ENCODE data around the gene PARK7.
A peak's percentile ranks its signal among the peaks of the same experiment; 100 is the strongest.

The PARK7 gene

GRCh38 chr1:8028571-8028910, 67.0 kb downstream of the PARK7 start:
- Histone ChIP-seq H3K9me3 (ENCODE audit: severe bottlenecking) (no peaks in the 10 kb centered on the region), H3K27ac (no peak overlapping the region), H3K36me3 (no peaks in the 10 kb centered on the region), H3K27me3 (ENCODE audit: insufficient read depth, low read depth, severe bottlenecking) (no peaks in the 10 kb centered on the region), H3K4me3 (ENCODE audit: low read depth, low read length) (no peak overlapping the region)
- no peak for DNase-seq
- TF ChIP-seq, protein P1, sequence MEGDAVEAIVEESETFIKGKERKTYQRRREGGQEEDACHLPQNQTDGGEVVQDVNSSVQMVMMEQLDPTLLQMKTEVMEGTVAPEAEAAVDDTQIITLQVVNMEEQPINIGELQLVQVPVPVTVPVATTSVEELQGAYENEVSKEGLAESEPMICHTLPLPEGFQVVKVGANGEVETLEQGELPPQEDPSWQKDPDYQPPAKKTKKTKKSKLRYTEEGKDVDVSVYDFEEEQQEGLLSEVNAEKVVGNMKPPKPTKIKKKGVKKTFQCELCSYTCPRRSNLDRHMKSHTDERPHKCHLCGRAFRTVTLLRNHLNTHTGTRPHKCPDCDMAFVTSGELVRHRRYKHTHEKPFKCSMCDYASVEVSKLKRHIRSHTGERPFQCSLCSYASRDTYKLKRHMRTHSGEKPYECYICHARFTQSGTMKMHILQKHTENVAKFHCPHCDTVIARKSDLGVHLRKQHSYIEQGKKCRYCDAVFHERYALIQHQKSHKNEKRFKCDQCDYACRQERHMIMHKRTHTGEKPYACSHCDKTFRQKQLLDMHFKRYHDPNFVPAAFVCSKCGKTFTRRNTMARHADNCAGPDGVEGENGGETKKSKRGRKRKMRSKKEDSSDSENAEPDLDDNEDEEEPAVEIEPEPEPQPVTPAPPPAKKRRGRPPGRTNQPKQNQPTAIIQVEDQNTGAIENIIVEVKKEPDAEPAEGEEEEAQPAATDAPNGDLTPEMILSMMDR (IDR thresholded peaks at IDR 0.05; ENCODE audit: low read depth, low read length), result no peak

GRCh38 chr1:8031176-8031785, 69.8 kb downstream of the PARK7 start:
- no peak overlapping the region for H3K4me3 ChIP-seq (ENCODE audit: low read depth, low read length)
- H3K9me3 ChIP-seq (ENCODE audit: severe bottlenecking), result no peaks in the 10 kb centered on the region
- no peaks in the 10 kb centered on the region for H3K36me3 ChIP-seq
- DNase-seq, result no peak
- TF ChIP-seq, protein P1 (IDR thresholded peaks at IDR 0.05; ENCODE audit: low read depth, low read length), result 0 out of 2 replicates have a peak, but pooled peaks have one; percentile 15
- no peak overlapping the region for H3K27ac ChIP-seq
- H3K27me3 ChIP-seq (ENCODE audit: insufficient read depth, low read depth, severe bottlenecking), result no peaks in the 10 kb centered on the region

DNA sequence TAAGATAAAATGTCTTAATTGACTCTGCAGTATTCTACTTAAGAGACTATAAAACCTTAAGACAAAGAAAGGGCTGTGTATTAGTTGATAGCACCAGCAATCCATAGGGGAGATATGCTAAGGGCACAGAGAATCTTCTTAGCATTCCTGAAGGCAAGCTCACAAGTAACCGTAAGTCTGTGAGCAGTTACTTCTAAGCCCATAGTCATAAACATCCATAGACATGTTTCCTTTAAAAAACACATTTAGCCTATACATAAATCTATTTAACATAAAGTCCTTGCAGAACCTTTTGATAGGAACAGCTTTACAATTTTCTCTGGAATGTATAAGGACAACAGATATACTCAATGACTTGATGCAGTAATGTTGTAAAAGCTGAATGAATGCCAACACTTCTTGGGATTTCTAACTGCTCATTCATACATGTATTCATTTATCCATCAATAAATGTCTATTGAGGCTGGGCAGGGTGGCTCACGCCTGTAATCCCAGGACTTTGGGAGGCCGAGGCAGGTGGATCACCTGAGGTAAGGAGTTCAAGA, 70.9 kb downstream of the PARK7 start:
- no peaks in the 10 kb centered on the region for H3K9me3 ChIP-seq (ENCODE audit: severe bottlenecking)
- no peak for DNase-seq
- H3K27me3 ChIP-seq (ENCODE audit: insufficient read depth, low read depth, severe bottlenecking), result no peaks in the 10 kb centered on the region
- H3K36me3 ChIP-seq, result no peaks in the 10 kb centered on the region
- TF ChIP-seq, protein P1 (IDR thresholded peaks at IDR 0.05; ENCODE audit: low read depth, low read length), result no peak
- H3K4me3 ChIP-seq (ENCODE audit: low read depth, low read length), result no peak overlapping the region
- H3K27ac ChIP-seq, result no peak overlapping the region

- DNase-seq, result no peak
- H3K27ac ChIP-seq, result no peak overlapping the region
- TF ChIP-seq, protein P1 (IDR thresholded peaks at IDR 0.05; ENCODE audit: low read depth, low read length), result no peak
Measured at GRCh38 chr1:8033322-8033721, 71.8 kb downstream of the PARK7 start.

More at GRCh38 chr1:8033322-8033721, 71.8 kb downstream of the PARK7 start:
- H3K36me3 ChIP-seq, result no peaks in the 10 kb centered on the region
- no peak overlapping the region for H3K4me3 ChIP-seq (ENCODE audit: low read depth, low read length)
- no peaks in the 10 kb centered on the region for H3K27me3 ChIP-seq (ENCODE audit: insufficient read depth, low read depth, severe bottlenecking)
- no peaks in the 10 kb centered on the region for H3K9me3 ChIP-seq (ENCODE audit: severe bottlenecking)
